Stomach smooth muscle (tissue), 2 donors: ENCODE data around the gene BLOC1S3.

ENCODE experiments used
- H3K27ac ChIP-seq: one replicate; pipeline ENCODE4 v1.7.0; 2013; ENCODE audit warnings: mild to moderate bottlenecking, low read length, inconsistent platforms
- H3K27me3 ChIP-seq, 2 donors: one replicate each; pipeline ENCODE4 v1.7.0; 2013; ENCODE audit warnings: low read length in 2 of 2; ENCODE audit not compliant: insufficient read depth in 2 of 2, control insufficient read depth in 1 of 2
- H3K36me3 ChIP-seq, 2 donors: one replicate each; pipeline ENCODE4 v1.7.0; 2013; ENCODE audit warnings: low read length in 2 of 2; ENCODE audit not compliant: control insufficient read depth in 2 of 2, insufficient read depth in 2 of 2
- H3K4me1 ChIP-seq: one replicate; pipeline ENCODE4 v1.7.0; 2013; ENCODE audit warnings: low read length; ENCODE audit not compliant: control insufficient read depth, insufficient read depth
- H3K4me3 ChIP-seq, 2 donors: one replicate each; pipeline ENCODE4 v1.7.0; 2013; ENCODE audit warnings: low read length in 2 of 2
- H3K9ac ChIP-seq, 2 donors: one replicate each; pipeline ENCODE4 v1.7.0; 2013; ENCODE audit warnings: low read length in 2 of 2, mild to moderate bottlenecking in 1 of 2
- H3K9me3 ChIP-seq, 2 donors: one replicate each; pipeline ENCODE4 v1.7.0; 2013; ENCODE audit warnings: low read length in 2 of 2; ENCODE audit not compliant: control insufficient read depth in 2 of 2
- donor health status: healthy.
- donor health status: Pancreatic carcinoma.

Gene BLOC1S3

GRCh38 chr19:45163156-45163555 lies 15.4 kb upstream of the BLOC1S3 start:
- Histone ChIP-seq H3K27ac (no peak overlapping the region), H3K4me3 (no peak overlapping the region), H3K9ac (no peak overlapping the region), H3K27me3 (peaks cover 26% of the 10 kb centered on the region in 2 donors), H3K9me3 (no peaks in the 10 kb centered on the region), H3K4me1 (peaks cover 3% of the 10 kb centered on the region), H3K36me3 (no peaks in the 10 kb centered on the region)

GRCh38 chr19:45163751-45164460 lies 14.7 kb upstream of the BLOC1S3 start:
- H3K36me3 ChIP-seq = no peaks in the 10 kb centered on the region
- no peak overlapping the region for H3K27ac ChIP-seq
- no peak overlapping the region for H3K9ac ChIP-seq
- no peaks in the 10 kb centered on the region for H3K9me3 ChIP-seq
- no peak overlapping the region for H3K4me3 ChIP-seq
- peaks cover 3% of the 10 kb centered on the region for H3K4me1 ChIP-seq
- peaks cover 22% of the 10 kb centered on the region in 2 donors for H3K27me3 ChIP-seq

GRCh38 chr19:45164577-45165335 lies 13.8 kb upstream of the BLOC1S3 start:
- Histone ChIP-seq H3K9me3 (no peaks in the 10 kb centered on the region), H3K27ac (no peak overlapping the region), H3K36me3 (no peaks in the 10 kb centered on the region), H3K9ac (no peak overlapping the region), H3K4me1 (peaks cover 3% of the 10 kb centered on the region), H3K27me3 (peaks cover 17 to 19% of the 10 kb centered on the region in 2 donors), H3K4me3 (no peak overlapping the region)

GRCh38 chr19:45166723-45167252 lies 11.8 kb upstream of the BLOC1S3 start:
- Histone ChIP-seq H3K27me3 (peaks cover 0 to 8% of the 10 kb centered on the region in 2 donors), H3K27ac (no peak overlapping the region), H3K4me3 (no peak overlapping the region), H3K36me3 (no peaks in the 10 kb centered on the region), H3K9ac (no peak overlapping the region), H3K4me1 (peaks cover 3% of the 10 kb centered on the region), H3K9me3 (no peaks in the 10 kb centered on the region)

- H3K9ac ChIP-seq = no peak overlapping the region
Observed at GRCh38 chr19:45168767-45169351, 9.7 kb upstream of the BLOC1S3 start.

GRCh38 chr19:45169602-45170001 lies 9.0 kb upstream of the BLOC1S3 start:
- Histone ChIP-seq H3K27me3 (no peaks in the 10 kb centered on the region), H3K36me3 (no peaks in the 10 kb centered on the region), H3K27ac (no peak overlapping the region), H3K4me3 (no peak overlapping the region), H3K9ac (no peak overlapping the region), H3K4me1 (no peaks in the 10 kb centered on the region), H3K9me3 (no peaks in the 10 kb centered on the region)

More at GRCh38 chr19:45168767-45169351, 9.7 kb upstream of the BLOC1S3 start:
- Histone ChIP-seq H3K27me3 (no peaks in the 10 kb centered on the region), H3K36me3 (no peaks in the 10 kb centered on the region), H3K4me3 (no peak overlapping the region), H3K27ac (no peak overlapping the region), H3K9me3 (no peaks in the 10 kb centered on the region), H3K4me1 (peaks cover 3% of the 10 kb centered on the region)

GRCh38 chr19:45170146-45171106 lies 8.2 kb upstream of the BLOC1S3 start:
- H3K9me3 ChIP-seq = no peaks in the 10 kb centered on the region
- no peaks in the 10 kb centered on the region for H3K36me3 ChIP-seq
- H3K4me3 ChIP-seq = no peak overlapping the region
- H3K4me1 ChIP-seq = no peaks in the 10 kb centered on the region
- H3K27me3 ChIP-seq = no peaks in the 10 kb centered on the region
- H3K27ac ChIP-seq = no peak overlapping the region
- H3K9ac ChIP-seq = no peak overlapping the region

GRCh38 chr19:45171211-45171623 lies 7.4 kb upstream of the BLOC1S3 start:
- no peaks in the 10 kb centered on the region for H3K36me3 ChIP-seq
- H3K9me3 ChIP-seq = no peaks in the 10 kb centered on the region
- no peak overlapping the region for H3K27ac ChIP-seq
- no peaks in the 10 kb centered on the region for H3K27me3 ChIP-seq
- no peak overlapping the region for H3K9ac ChIP-seq
- H3K4me3 ChIP-seq = no peak overlapping the region
- H3K4me1 ChIP-seq = no peaks in the 10 kb centered on the region

GRCh38 chr19:45172173-45172572 lies 6.4 kb upstream of the BLOC1S3 start:
- no peaks in the 10 kb centered on the region for H3K27me3 ChIP-seq
- H3K9ac ChIP-seq = no peak overlapping the region
- H3K4me3 ChIP-seq = no peak overlapping the region
- no peaks in the 10 kb centered on the region for H3K36me3 ChIP-seq
- no peaks in the 10 kb centered on the region for H3K9me3 ChIP-seq
- no peak overlapping the region for H3K27ac ChIP-seq
- H3K4me1 ChIP-seq = peaks cover 2% of the 10 kb centered on the region

GRCh38 chr19:45172611-45173208 lies 5.9 kb upstream of the BLOC1S3 start:
- Histone ChIP-seq H3K36me3 (no peaks in the 10 kb centered on the region), H3K4me3 (no peak overlapping the region), H3K9ac (no peak overlapping the region), H3K27ac (no peak overlapping the region), H3K4me1 (peaks cover 8% of the 10 kb centered on the region), H3K9me3 (no peaks in the 10 kb centered on the region), H3K27me3 (no peaks in the 10 kb centered on the region)
